WTC11 (cell line): ENCODE measurements around the gene IRS1.

Source experiments
- ATF2 ChIP-seq: sonication (generic); formaldehyde crosslinking; IDR thresholded peaks from 2 replicates; pipeline ENCODE4 v1.8.1; 2022; ENCODE audit warnings: low read depth, missing genetic modification reagents, borderline replicate concordance
- SMAD4 ChIP-seq: sonication (generic); formaldehyde crosslinking; IDR thresholded peaks from 2 replicates; pipeline ENCODE4 v1.8.0; 2022; ENCODE audit warnings: mild to moderate bottlenecking, missing genetic modification reagents
- ZNF232 ChIP-seq: sonication (generic); formaldehyde crosslinking; IDR thresholded peaks from 2 replicates; pipeline ENCODE4 v1.8.0; 2022; ENCODE audit warnings: mild to moderate bottlenecking, missing genetic modification reagents
- ZSCAN18 ChIP-seq: fragments of 250-450 bp; sonication (Bioruptor Pico); IDR thresholded peaks from 2 replicates; pipeline ENCODE4 v2.1.2; 2022; ENCODE audit warnings: mild to moderate bottlenecking, moderate library complexity
- TF ChIP-seq, protein P1 (sequence below): fragments of 200-600 bp; IDR thresholded peaks from 2 replicates; pipeline ENCODE4 v1.8.0; 2022; ENCODE audit warnings: antibody characterized with exemption
- TF ChIP-seq, protein P2 (sequence below): sonication (generic); formaldehyde crosslinking; IDR thresholded peaks from 2 replicates; pipeline ENCODE4 v1.8.0; 2022; ENCODE audit warnings: mild to moderate bottlenecking, missing genetic modification reagents
- TF ChIP-seq, protein P3 (sequence below): sonication (generic); formaldehyde crosslinking; IDR thresholded peaks from 2 replicates; pipeline ENCODE4 v1.8.1; 2022; ENCODE audit warnings: low read depth, mild to moderate bottlenecking, moderate library complexity, missing genetic modification reagents, borderline replicate concordance
- TF ChIP-seq, protein P4 (sequence below): sonication (generic); formaldehyde crosslinking; conservative IDR thresholded peaks from 2 replicates; pipeline ENCODE4 v1.8.1; 2022; ENCODE audit warnings: mild to moderate bottlenecking, missing genetic modification reagents

DNA sequence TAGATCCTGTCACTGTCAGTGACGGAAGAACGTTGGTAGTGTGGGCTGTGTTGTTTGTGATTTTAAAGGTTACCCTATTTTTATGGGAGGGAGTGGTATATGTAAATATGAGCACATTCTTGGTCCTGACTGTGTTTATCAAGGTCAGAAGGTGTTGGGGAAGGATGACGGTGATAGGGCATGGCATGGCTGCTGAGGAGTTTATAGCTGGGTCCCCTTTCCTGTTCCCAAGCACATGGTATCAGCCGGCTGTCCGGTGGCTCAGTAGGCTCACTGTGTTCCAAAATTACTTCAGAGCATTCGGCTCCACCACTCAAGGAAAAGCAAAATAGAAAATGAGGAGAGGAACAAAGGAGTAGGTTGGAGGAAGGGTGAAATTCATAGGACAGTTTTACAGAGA is 28.6 kb downstream of the IRS1 start:
- TF ChIP-seq ZNF232 (CRISPR knock-in tag) (no peak), ATF2 (CRISPR knock-in tag) (no peak), ZSCAN18 (CRISPR knock-in tag) (no peak), SMAD4 (no peak)
- TF ChIP-seq, protein P1, sequence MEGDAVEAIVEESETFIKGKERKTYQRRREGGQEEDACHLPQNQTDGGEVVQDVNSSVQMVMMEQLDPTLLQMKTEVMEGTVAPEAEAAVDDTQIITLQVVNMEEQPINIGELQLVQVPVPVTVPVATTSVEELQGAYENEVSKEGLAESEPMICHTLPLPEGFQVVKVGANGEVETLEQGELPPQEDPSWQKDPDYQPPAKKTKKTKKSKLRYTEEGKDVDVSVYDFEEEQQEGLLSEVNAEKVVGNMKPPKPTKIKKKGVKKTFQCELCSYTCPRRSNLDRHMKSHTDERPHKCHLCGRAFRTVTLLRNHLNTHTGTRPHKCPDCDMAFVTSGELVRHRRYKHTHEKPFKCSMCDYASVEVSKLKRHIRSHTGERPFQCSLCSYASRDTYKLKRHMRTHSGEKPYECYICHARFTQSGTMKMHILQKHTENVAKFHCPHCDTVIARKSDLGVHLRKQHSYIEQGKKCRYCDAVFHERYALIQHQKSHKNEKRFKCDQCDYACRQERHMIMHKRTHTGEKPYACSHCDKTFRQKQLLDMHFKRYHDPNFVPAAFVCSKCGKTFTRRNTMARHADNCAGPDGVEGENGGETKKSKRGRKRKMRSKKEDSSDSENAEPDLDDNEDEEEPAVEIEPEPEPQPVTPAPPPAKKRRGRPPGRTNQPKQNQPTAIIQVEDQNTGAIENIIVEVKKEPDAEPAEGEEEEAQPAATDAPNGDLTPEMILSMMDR: no peak
- TF ChIP-seq, protein P2, sequence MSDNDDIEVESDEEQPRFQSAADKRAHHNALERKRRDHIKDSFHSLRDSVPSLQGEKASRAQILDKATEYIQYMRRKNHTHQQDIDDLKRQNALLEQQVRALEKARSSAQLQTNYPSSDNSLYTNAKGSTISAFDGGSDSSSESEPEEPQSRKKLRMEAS (CRISPR knock-in tag): no peak
- TF ChIP-seq, protein P3, sequence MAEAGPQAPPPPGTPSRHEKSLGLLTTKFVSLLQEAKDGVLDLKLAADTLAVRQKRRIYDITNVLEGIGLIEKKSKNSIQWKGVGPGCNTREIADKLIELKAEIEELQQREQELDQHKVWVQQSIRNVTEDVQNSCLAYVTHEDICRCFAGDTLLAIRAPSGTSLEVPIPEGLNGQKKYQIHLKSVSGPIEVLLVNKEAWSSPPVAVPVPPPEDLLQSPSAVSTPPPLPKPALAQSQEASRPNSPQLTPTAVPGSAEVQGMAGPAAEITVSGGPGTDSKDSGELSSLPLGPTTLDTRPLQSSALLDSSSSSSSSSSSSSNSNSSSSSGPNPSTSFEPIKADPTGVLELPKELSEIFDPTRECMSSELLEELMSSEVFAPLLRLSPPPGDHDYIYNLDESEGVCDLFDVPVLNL (CRISPR knock-in tag): no peak
- TF ChIP-seq, protein P4, sequence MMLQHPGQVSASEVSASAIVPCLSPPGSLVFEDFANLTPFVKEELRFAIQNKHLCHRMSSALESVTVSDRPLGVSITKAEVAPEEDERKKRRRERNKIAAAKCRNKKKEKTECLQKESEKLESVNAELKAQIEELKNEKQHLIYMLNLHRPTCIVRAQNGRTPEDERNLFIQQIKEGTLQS (CRISPR knock-in tag): no peak
